HUES64 (cell line): ENCODE measurements around the gene HIRIP3.
A peak's percentile ranks its signal among the peaks of the same experiment; 100 is the strongest.

ENCODE experiments used
- H3K27ac ChIP-seq: 2 replicates; pipeline ENCODE4 v1.7.0; 2013; ENCODE audit warnings: low read depth, low read length, inconsistent platforms
- H3K27me3 ChIP-seq: 2 replicates; pipeline ENCODE4 v1.6.1; 2013; ENCODE audit warnings: mild to moderate bottlenecking, low read length; ENCODE audit not compliant: insufficient read depth
- H3K36me3 ChIP-seq: 2 replicates; pipeline ENCODE4 v1.6.1; 2013; ENCODE audit warnings: mild to moderate bottlenecking, low read length; ENCODE audit not compliant: insufficient read depth
- H3K4me1 ChIP-seq: 2 replicates; pipeline ENCODE4 v1.6.1; 2013; ENCODE audit warnings: mild to moderate bottlenecking, low read length, moderate library complexity; ENCODE audit not compliant: insufficient read depth
- H3K4me3 ChIP-seq: 2 replicates; pipeline ENCODE4 v1.5.1; 2013; ENCODE audit warnings: mild to moderate bottlenecking, low read length, moderate library complexity
- H3K9ac ChIP-seq: 2 replicates; pipeline ENCODE4 v1.6.1; 2013; ENCODE audit warnings: mild to moderate bottlenecking, low read depth, low read length
- H3K9me3 ChIP-seq: 2 replicates; pipeline ENCODE4 v1.6.1; 2013; ENCODE audit warnings: low read depth, low read length; ENCODE audit not compliant: insufficient read depth
- WGBS: fragments of 150-250, 120-280 bp; methylation state at CpG from one replicate; pipeline ENCODE4 v1.1.7; 2013; ENCODE audit warnings: missing lambda C conversion rate; 5-methylcytosine and 5-hydroxymethylcytosine counted together

The HIRIP3 gene

DNA sequence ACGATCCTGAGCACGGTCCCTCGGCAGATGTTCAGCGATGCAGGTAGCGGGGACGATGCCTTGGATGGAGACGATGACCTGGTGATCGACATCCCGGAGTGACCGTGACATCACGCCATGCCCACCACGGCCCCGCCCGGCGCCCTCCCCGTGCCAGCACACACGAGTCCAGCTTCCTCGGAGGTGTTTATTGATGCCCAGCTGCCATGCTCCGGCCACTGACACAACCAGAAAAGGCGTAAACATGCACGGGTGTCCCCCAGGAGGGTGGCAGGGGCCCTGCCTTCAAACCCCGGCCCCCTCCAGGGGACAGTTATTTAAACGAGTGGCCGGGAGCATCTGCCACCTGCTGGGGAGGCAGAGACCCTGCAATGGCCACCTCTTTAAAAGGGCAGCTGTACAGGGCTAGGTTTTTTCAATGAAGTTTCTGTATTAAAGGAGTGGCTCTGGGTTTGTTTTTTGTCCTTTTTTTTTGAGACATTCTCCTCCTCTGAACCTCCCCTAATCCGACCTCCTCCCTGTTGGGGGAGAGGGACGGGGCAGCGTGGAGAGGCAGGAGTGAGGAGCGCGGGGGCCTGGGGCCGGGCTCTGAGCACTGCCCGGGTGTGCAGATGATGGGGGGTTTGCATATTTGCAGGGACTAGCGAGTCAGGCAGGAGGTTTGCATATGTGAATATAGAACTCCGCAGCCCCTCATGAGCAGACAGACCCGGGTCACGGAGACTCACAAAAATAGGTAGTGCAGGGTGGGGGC, 10.1 kb upstream of the HIRIP3 start:
- Histone ChIP-seq H3K36me3 (peaks cover 18% of the 10 kb centered on the region; the same call in 1 of the 2 replicates), H3K9ac (no peak overlapping the region), H3K27ac (no peak overlapping the region), H3K4me3 (no peak overlapping the region), H3K9me3 (no peaks in the 10 kb centered on the region), H3K27me3 (peaks cover 15% of the 10 kb centered on the region), H3K4me1 (0 out of 2 replicates have a peak, but pooled peaks cover 2% of the 10 kb centered on the region)
- WGBS: 84% methylated on average over 35 of the region's 35 CpGs

DNA sequence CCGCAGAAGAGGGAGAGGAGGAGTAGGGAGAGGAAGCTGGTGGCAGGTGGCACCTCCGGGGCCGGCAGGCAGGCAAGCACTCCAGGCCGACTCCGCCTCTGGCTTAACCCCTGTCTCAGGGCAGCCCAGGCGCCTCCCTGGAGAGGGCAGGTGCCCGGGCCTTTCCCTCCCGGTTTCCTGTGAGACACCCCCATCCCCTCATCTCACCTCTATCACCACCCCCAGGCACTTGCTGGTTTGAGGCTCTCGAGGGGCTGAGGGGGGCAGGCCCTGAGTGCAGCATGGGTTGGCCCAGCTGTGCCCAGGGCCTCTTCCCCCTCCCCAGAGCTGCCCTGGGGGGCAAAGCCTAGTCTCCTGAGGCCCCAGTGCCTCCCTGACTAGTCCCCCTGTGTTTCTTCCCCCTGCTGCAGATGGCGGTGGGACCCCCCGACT, 9.4 kb upstream of the HIRIP3 start:
- no peak overlapping the region for H3K27ac ChIP-seq
- WGBS: 83% methylated on average over 10 of the region's 11 CpGs
- H3K36me3 ChIP-seq: peaks cover 18% of the 10 kb centered on the region; the same call in 1 of the 2 replicates
- H3K9ac ChIP-seq: no peak overlapping the region; the same call in 1 of the 2 replicates
- H3K4me3 ChIP-seq: no peak overlapping the region
- no peaks in the 10 kb centered on the region for H3K9me3 ChIP-seq
- H3K27me3 ChIP-seq: peaks cover 8% of the 10 kb centered on the region
- 0 out of 2 replicates have a peak, but pooled peaks cover 3% of the 10 kb centered on the region for H3K4me1 ChIP-seq

- Histone ChIP-seq H3K27ac (no peak overlapping the region), H3K4me1 (0 out of 2 replicates have a peak, but pooled peaks cover 3% of the 10 kb centered on the region)
Measured at GRCh38 chr16:30004424-30004776, 9.0 kb upstream of the HIRIP3 start.

DNA sequence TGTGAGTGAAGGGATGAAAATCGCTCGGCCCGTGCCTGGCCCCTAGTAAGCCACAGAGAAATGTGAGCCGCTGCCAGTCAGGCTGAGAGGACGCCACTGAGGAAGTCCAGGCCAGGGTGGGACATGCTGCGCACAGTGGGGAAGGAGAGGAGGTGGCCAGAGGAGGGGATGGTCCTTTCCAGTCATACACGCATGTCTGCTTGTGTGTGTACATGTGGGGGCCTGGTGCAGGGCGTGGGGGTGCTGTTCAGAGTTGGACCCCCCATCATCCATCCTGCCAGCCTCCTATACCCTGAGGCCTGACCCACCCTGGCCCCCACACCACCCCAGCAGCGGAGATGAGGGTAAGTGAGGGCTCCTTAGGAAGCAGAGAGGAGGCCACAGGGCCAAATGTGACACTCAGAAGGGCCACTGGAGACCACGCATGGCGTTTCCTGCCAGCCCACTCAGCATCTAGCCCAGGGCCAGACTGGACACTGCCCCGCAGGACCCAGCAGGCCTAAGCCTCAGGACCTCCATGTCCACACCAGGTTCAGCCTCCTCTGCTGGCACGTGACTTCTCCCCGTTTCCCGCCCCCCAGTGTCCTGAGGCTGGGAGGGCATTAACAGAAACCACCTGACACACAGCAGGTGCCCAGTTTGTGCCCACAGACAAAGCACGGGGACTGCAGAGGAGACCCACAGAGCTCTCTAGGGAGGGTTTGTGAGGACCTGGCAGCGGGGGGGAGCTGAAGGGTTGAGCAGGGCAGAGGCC, 8.4 kb upstream of the HIRIP3 start:
- Histone ChIP-seq H3K9me3 (no peaks in the 10 kb centered on the region), H3K4me3 (no peak overlapping the region), H3K4me1 (0 out of 2 replicates have a peak, but pooled peaks cover 3% of the 10 kb centered on the region), H3K27ac (no peak overlapping the region), H3K36me3 (peaks cover 23% of the 10 kb centered on the region; the same call in 1 of the 2 replicates), H3K9ac (no peak overlapping the region), H3K27me3 (no peaks in the 10 kb centered on the region)
- WGBS: 93% methylated on average over 15 of the region's 17 CpGs

More at GRCh38 chr16:30004424-30004776, 9.0 kb upstream of the HIRIP3 start:
- H3K9ac ChIP-seq: no peak overlapping the region; the same call in 1 of the 2 replicates
- H3K9me3 ChIP-seq: no peaks in the 10 kb centered on the region
- WGBS: 92% methylated on average over 19 of the region's 19 CpGs
- no peak overlapping the region for H3K4me3 ChIP-seq
- H3K36me3 ChIP-seq: peaks cover 21% of the 10 kb centered on the region; the same call in 1 of the 2 replicates
- H3K27me3 ChIP-seq: peaks cover 4% of the 10 kb centered on the region

DNA sequence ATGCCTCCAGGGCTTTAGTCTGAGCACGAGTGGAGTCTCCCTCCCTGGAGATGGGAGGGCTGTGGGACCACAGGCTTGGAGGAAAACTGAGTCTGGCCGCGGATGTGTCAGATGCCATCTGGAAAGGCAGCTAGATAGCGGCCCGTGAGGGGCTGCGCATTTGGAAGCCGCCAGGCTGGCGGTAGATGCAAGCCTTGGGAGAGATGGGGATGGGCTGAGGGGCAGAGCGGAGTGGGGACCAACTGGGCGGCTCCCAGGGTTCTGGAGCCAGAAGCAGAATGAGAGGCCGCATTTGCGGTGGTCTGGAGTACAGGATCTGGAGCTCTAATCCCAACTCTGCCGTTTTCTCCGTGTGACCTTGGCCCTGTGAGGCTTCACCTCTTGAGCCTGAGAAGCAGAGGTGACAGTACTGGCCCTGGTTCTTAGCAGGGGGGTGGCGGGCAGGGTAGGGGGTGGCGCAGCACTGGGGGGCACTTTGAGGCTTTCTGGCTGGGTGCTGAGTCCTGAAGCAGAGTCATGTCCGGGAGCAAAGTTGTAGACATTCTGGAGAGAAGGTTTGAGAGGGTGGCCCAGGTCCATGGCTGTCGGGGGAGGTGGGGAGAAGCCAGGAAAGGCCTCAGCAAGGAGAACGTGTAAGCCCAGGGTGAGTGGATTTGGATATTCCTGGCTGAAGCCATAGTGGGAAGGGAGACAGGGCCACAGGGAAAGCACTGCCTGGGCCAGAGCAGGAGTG, 7.4 kb upstream of the HIRIP3 start:
- 91% methylated on average over 19 of the region's 19 CpGs for WGBS
- H3K36me3 ChIP-seq: peaks cover 31% of the 10 kb centered on the region; the same call in 1 of the 2 replicates
- no peak overlapping the region for H3K4me3 ChIP-seq
- H3K27ac ChIP-seq: no peak overlapping the region
- H3K27me3 ChIP-seq: no peaks in the 10 kb centered on the region
- H3K9ac ChIP-seq: no peak overlapping the region
- no peaks in the 10 kb centered on the region for H3K9me3 ChIP-seq
- H3K4me1 ChIP-seq: 0 out of 2 replicates have a peak, but pooled peaks cover 3% of the 10 kb centered on the region

- no peaks in the 10 kb centered on the region for H3K9me3 ChIP-seq
- no peak overlapping the region; the same call in 1 of the 2 replicates for H3K4me3 ChIP-seq
- peaks cover 30% of the 10 kb centered on the region; the same call in 1 of the 2 replicates for H3K36me3 ChIP-seq
- 80% methylated on average over 33 of the region's 33 CpGs for WGBS
- H3K4me1 ChIP-seq: 0 out of 2 replicates have a peak, but pooled peaks cover 3% of the 10 kb centered on the region
- no peaks in the 10 kb centered on the region for H3K27me3 ChIP-seq
- no peak overlapping the region for H3K9ac ChIP-seq
- H3K27ac ChIP-seq: peak overlapping the region; percentile 41; the same call in 1 of the 2 replicates
Measured at GRCh38 chr16:30000735-30001631, 5.6 kb upstream of the HIRIP3 start.

- WGBS: 94% methylated on average over 6 of the region's 6 CpGs
- Histone ChIP-seq H3K27me3 (no peaks in the 10 kb centered on the region), H3K9ac (no peak overlapping the region), H3K9me3 (no peaks in the 10 kb centered on the region), H3K4me3 (no peak overlapping the region), H3K27ac (no peak overlapping the region), H3K4me1 (peaks cover 3% of the 10 kb centered on the region; the same call in 1 of the 2 replicates), H3K36me3 (peaks cover 26% of the 10 kb centered on the region; the same call in 1 of the 2 replicates)
Measured at GRCh38 chr16:29999605-30000004, 4.2 kb upstream of the HIRIP3 start.

DNA sequence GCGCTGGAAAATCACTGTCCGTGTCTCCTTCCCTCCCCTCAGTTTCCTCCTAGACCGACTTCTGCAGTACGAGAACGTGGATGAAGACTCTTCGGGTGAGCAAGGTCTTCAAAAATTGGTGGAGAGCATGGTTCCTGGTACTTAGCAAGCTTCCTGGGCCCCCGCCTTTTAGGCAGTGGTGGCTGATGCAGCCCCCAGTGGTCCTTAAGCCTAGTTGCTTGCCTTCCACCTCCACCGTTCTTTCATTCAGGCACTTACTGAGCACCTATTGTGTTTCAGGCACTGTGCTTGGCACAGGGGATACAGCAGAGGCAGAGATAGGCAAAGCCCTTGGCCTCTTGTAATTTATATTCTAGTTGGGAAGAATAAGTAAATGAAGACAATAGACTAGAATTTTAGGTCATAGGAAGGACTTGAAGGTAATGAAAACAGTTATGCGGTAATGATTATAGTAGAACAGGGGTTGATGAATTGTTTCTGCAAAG, 1.4 kb upstream of the HIRIP3 start:
- no peak overlapping the region for H3K27ac ChIP-seq
- no peaks in the 10 kb centered on the region for H3K27me3 ChIP-seq
- H3K9me3 ChIP-seq: no peaks in the 10 kb centered on the region
- peak overlapping the region; percentile 66 for H3K9ac ChIP-seq
- peaks cover 37% of the 10 kb centered on the region for H3K36me3 ChIP-seq
- WGBS: 34% methylated on average over 9 of the region's 9 CpGs
- H3K4me1 ChIP-seq: peaks cover 3% of the 10 kb centered on the region; the same call in 1 of the 2 replicates
- peak overlapping the region; percentile 93 for H3K4me3 ChIP-seq

GRCh38 chr16:29995911-29996765, 721 bp upstream of the HIRIP3 start, which contains the start of gene INO80E:
Gene INO80E (plus strand): TSS chr16:29996241. CDS start chr16:29996311, 70 bp downstream.
- Histone ChIP-seq H3K9me3 (no peaks in the 10 kb centered on the region), H3K36me3 (peaks cover 40% of the 10 kb centered on the region), H3K9ac (peak within 1 kb of the TSS; percentile 95), H3K4me3 (peak within 1 kb of the TSS; percentile 93), H3K4me1 (peaks cover 3% of the 10 kb centered on the region; the same call in 1 of the 2 replicates), H3K27ac (peak within 1 kb of the TSS; percentile 97), H3K27me3 (no peaks in the 10 kb centered on the region)
- under 1% methylated on average over 65 of the region's 65 CpGs for WGBS
